Tibial nerve (tissue), 4 donors: ENCODE data around the gene KCNQ1. TPM values are rescaled to one million over a fixed set of nuclear protein-coding genes. Genes with fewer than 3 reads are reported as not detected.

Experiments used
- DNase-seq, 2 donors: peaks; one replicate each; pipeline ENCODE4 v3.0.0-alpha.2; 2019; ENCODE audit warnings: low spot score in 2 of 2
- H3K27ac ChIP-seq, 4 donors: fragments of 200-600 bp; sonication (generic) in 3 of 4; one replicate each; pipeline ENCODE4 v1.5.1; 2017 to 2019; ENCODE audit warnings: mild to moderate bottlenecking in 1 of 4
- H3K27me3 ChIP-seq, 2 donors: fragments of 200-600 bp; sonication (generic) in 1 of 2; one replicate each; pipeline versions ENCODE4 v1.5.1 to v1.6.0; 2017 to 2019
- H3K36me3 ChIP-seq, 3 donors: fragments of 200-600 bp; sonication (generic); one replicate each; pipeline ENCODE4 v1.5.1; 2018 to 2019
- H3K4me1 ChIP-seq, 4 donors: fragments of 200-600 bp; sonication (generic) in 3 of 4; one replicate each; pipeline ENCODE4 v1.5.1; 2017 to 2019
- H3K4me3 ChIP-seq, 4 donors: fragments of 200-600 bp; sonication (generic) in 3 of 4; one replicate each; pipeline ENCODE4 v1.5.1; 2017 to 2019; ENCODE audit warnings: mild to moderate bottlenecking in 1 of 4, moderate library complexity in 1 of 4
- H3K9me3 ChIP-seq, 4 donors: fragments of 200-600 bp; sonication (generic) in 3 of 4; one replicate each; pipeline ENCODE4 v1.5.1; 2017 to 2019
- CTCF ChIP-seq, 5 experiments: fragments of 200-600 bp in 3 of 5; fragments of 450-650 bp in 2 of 5; sonication (generic) in 3 of 5; IDR thresholded peaks; one replicate each; pipeline ENCODE4 v1.5.1; 2016 to 2019; ENCODE audit warnings: antibody characterized with exemption in 5 of 5, mild to moderate bottlenecking in 3 of 5, moderate library complexity in 2 of 5
- EP300 ChIP-seq, 2 donors: sonication (generic); formaldehyde crosslinking; IDR thresholded peaks; one replicate each; pipeline ENCODE4 v1.6.1; 2017; ENCODE audit warnings: antibody characterized with exemption in 2 of 2, mild to moderate bottlenecking in 1 of 2
- POLR2A ChIP-seq, 2 donors: fragments of 450-650 bp; IDR thresholded peaks; one replicate each; pipeline ENCODE4 v1.6.1; 2017; ENCODE audit warnings: antibody characterized with exemption in 2 of 2, mild to moderate bottlenecking in 2 of 2, moderate library complexity in 2 of 2
- WGBS, 2 donors: methylation state at CpG; one replicate each; pipeline ENCODE4 v1.1.5; 2018; 5-methylcytosine and 5-hydroxymethylcytosine counted together
- total RNA-seq, 4 donors: library from RNA; depleted of rRNA; stranded (reverse); fragments of >200 nt; gene quantifications; one replicate each; pipeline ENCODE4 v1.1.0, GENCODE V29; 2016

Gene KCNQ1
- total RNA-seq, 4 donors from 2014 or later: 3.5 to 11.4 (median 7.5) TPM

- peaks cover 0 to 87% (median 15%) of the 10 kb centered on the region in 4 donors for H3K4me1 ChIP-seq
- TF ChIP-seq CTCF (IDR thresholded peaks at IDR 0.05): no peak
- no peaks in the 10 kb centered on the region for H3K27me3 ChIP-seq
- H3K27ac ChIP-seq: no peak overlapping the region
- WGBS, 2 donors: 79 to 83% methylated on average over 6 of the region's 6 CpGs
- no peaks in the 10 kb centered on the region for H3K36me3 ChIP-seq
- H3K9me3 ChIP-seq: no peaks in the 10 kb centered on the region
- H3K4me3 ChIP-seq: no peak overlapping the region
- DNase-seq: no peak
Observed at GRCh38 chr11:2690596-2691354, 246.0 kb downstream of the KCNQ1 start.

DNA sequence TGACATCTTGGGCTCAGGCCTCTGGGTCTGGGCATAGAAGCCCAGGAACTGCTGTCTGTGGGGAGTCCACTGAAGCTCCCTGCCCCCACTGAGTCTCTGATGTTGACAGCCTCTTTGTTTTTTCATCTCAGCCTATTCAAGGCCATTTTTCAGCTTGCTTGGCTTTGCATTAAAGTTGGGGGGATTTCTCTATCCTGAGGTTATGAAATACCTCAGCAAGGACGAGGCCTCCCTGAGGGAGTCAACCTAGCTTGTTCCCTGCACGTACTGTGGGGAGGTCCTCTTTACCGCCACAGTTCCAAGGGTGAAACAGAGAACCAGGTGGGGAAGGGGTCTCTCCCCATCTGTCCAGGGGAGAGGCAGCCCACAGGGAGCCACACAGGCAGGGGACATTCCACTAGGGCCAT lies 246.6 kb downstream of the KCNQ1 start:
- peaks cover 0 to 93% (median 15%) of the 10 kb centered on the region in 4 donors for H3K4me1 ChIP-seq
- TF ChIP-seq POLR2A (IDR thresholded peaks at IDR 0.05) (no peak), CTCF (IDR thresholded peaks at IDR 0.05) (no peak), EP300 (IDR thresholded peaks at IDR 0.05) (no peak)
- WGBS, 2 donors: 70 to 74% methylated on average over 3 of the region's 3 CpGs
- DNase-seq: no peak
- no peak overlapping the region for H3K27ac ChIP-seq
- no peak overlapping the region for H3K4me3 ChIP-seq
- no peaks in the 10 kb centered on the region for H3K27me3 ChIP-seq
- no peaks in the 10 kb centered on the region for H3K9me3 ChIP-seq
- H3K36me3 ChIP-seq: no peaks in the 10 kb centered on the region

GRCh38 chr11:2691991-2692875 lies 247.4 kb downstream of the KCNQ1 start:
- Histone ChIP-seq H3K4me3 (no peak overlapping the region), H3K36me3 (no peaks in the 10 kb centered on the region), H3K9me3 (no peaks in the 10 kb centered on the region), H3K4me1 (peaks cover 0 to 99% (median 15%) of the 10 kb centered on the region in 4 donors), H3K27ac (no peak overlapping the region), H3K27me3 (no peaks in the 10 kb centered on the region)
- no peak for DNase-seq
- 84 to 90% methylated on average over 3 of the region's 3 CpGs for WGBS, 2 donors
- TF ChIP-seq CTCF (IDR thresholded peaks at IDR 0.05) (peak in 1 of 5 experiments; percentile 21), EP300 (IDR thresholded peaks at IDR 0.05) (no peak)

- no peaks in the 10 kb centered on the region for H3K27me3 ChIP-seq
- 70 to 77% methylated on average over 16 to 18 of the region's 18 CpGs for WGBS, 2 donors
- TF ChIP-seq EP300 (IDR thresholded peaks at IDR 0.05) (no peak), POLR2A (IDR thresholded peaks at IDR 0.05) (no peak), CTCF (IDR thresholded peaks at IDR 0.05) (no peak)
- peaks cover 0 to 94% (median 12%) of the 10 kb centered on the region in 4 donors for H3K4me1 ChIP-seq
- H3K4me3 ChIP-seq: no peak overlapping the region
- H3K36me3 ChIP-seq: no peaks in the 10 kb centered on the region
- DNase-seq: peak in 1 of 2 donors; percentile 3
- H3K27ac ChIP-seq: peak overlapping the region in 1 of 4 donors; percentile 1
- no peaks in the 10 kb centered on the region for H3K9me3 ChIP-seq
Observed at GRCh38 chr11:2693271-2694261, 248.8 kb downstream of the KCNQ1 start.
